ENCODE results near the gene GFAP. TPM values are rescaled to one million over a fixed set of nuclear protein-coding genes. Genes with fewer than 3 reads are reported as not detected.

GFAP gene
- total RNA-seq, 1 donor from 2014 or later: not detected

DNA sequence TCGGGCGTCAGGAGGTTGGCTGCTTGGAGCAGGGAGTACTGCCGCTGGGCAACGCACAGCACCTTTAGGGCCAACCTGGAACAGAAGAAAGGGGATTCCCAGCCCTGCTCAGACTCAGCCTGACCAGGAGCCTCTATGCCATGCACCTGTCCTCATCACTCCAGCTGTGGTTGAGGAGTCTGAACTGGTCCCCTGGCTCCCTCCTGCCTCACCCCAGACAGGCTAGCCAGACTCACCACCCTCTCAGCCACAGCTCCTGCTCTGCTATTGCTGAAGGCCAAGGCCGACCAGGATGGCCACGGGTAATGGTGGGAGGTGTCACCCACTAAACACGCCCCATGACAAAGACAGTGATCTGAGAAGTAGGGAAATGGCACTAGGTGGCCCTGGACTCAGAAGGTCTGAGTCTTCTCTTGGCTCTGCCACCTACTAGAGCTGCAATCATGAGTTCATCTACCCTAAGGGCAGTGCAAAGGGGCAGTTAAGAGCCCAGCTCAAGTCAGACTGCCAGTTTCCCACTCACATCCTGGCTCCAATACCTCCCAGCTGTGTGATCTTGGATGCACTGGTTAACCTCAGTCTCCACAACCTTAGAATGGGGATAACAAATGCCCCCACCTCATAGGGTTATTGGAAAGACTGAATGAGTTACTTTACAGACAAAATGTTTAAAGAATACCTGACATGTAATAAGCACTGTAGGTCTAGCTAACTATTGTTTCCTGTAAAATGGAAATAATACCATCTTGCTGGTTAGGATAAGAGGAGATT, 13.8 kb upstream of the GFAP start:
- Histone ChIP-seq H3K27me3 (ENCODE audit: control insufficient read depth, insufficient read depth, low read length) (no peaks in the 10 kb centered on the region), H3K36me3 (ENCODE audit: control insufficient read depth, insufficient read depth, low read length) (peaks cover 3% of the 10 kb centered on the region), H3K4me3 (ENCODE audit: low read depth, low read length) (no peak overlapping the region)
- no peak for TF ChIP-seq CTCF (IDR thresholded peaks at IDR 0.05; ENCODE audit: insufficient read depth, low read length, poor library complexity, severe bottlenecking)
- DNase-seq (ENCODE audit: low read depth): no peak

- Histone ChIP-seq H3K36me3 (ENCODE audit: control insufficient read depth, insufficient read depth, low read length) (peaks cover 3% of the 10 kb centered on the region), H3K27me3 (ENCODE audit: control insufficient read depth, insufficient read depth, low read length) (no peaks in the 10 kb centered on the region), H3K4me3 (ENCODE audit: low read depth, low read length) (no peak overlapping the region)
- DNase-seq (ENCODE audit: low read depth): no peak
- TF ChIP-seq CTCF (IDR thresholded peaks at IDR 0.05; ENCODE audit: insufficient read depth, low read length, poor library complexity, severe bottlenecking): no peak
These were observed 12.8 kb upstream of the GFAP start for GRCh38 chr17:44928136-44928535.

DNA sequence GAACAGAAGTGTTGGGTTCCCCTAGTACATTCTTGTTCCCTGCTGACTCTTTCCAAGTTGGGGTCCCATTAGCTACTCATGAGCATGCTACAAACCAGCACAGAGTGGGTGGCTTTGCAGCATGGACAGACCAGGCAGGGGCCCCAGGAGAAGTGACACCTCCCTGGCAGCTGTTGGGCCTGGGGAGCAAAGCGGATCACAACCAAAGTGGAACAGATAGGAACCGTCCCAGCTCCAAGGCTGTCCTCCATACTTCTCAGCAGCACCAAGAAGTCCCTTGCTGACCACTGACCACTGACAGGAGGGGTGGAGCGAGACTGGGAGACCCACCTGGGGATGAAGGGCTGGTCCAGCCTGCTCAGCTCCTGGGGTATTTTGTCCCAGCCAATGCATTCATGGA, 12.4 kb upstream of the GFAP start:
- H3K4me3 ChIP-seq (ENCODE audit: low read depth, low read length): no peak overlapping the region
- no peak for DNase-seq (ENCODE audit: low read depth)
- H3K36me3 ChIP-seq (ENCODE audit: control insufficient read depth, insufficient read depth, low read length): peaks cover 3% of the 10 kb centered on the region
- H3K27me3 ChIP-seq (ENCODE audit: control insufficient read depth, insufficient read depth, low read length): peaks cover 3% of the 10 kb centered on the region
- TF ChIP-seq CTCF (IDR thresholded peaks at IDR 0.05; ENCODE audit: insufficient read depth, low read length, poor library complexity, severe bottlenecking): no peak

GRCh38 chr17:44926821-44927525, 11.7 kb upstream of the GFAP start:
- TF ChIP-seq CTCF (IDR thresholded peaks at IDR 0.05; ENCODE audit: insufficient read depth, low read length, poor library complexity, severe bottlenecking): no peak
- Histone ChIP-seq H3K27me3 (ENCODE audit: control insufficient read depth, insufficient read depth, low read length) (peaks cover 9% of the 10 kb centered on the region), H3K4me3 (ENCODE audit: low read depth, low read length) (no peak overlapping the region), H3K36me3 (ENCODE audit: control insufficient read depth, insufficient read depth, low read length) (peaks cover 3% of the 10 kb centered on the region)
- DNase-seq (ENCODE audit: low read depth): no peak

DNA sequence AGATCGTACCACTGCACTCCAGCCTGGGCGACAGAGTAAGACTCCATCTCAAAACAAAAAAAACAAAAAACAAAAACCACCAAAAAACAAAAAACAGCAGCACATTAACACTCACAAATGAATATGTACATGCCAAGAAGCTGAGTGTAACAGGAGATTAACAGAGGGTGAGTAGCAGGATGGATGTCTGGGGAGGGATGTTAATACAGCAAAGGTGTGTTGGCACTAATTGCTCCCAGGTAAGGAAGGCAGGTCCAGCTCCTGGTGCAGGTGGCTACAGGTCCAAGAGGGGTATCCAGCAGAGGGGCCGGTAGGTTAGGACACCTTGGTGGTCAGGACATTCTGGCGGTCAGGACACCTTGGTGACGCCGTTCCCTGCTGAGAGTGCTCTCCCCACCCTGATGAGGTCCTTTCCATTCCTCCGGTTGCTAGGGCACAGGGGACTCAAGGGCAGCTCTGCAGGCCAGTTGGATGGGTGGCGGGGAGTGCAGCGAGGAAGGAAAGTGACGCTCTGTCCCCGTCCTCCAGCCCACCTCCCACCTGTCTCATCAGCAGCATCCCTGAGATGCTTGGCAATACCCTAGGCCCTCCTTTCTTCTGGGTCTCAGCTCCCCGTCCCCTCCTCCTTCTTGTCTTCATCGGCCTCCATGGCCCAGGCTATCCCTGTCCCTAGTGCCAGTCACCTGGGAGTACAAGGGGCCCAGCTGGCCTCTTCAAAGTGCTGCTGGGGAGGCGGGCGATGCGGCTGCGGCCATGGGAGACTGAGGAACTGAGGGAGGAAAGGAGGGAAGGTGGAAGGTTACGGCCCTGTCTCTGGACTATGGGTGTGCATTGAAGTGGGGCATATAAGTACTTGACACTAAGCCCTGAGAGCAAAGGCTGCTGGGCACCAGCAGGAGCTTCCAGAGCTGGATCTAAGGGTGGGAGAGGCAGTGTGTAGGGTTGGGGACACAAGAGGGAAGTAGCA, 10.7 kb upstream of the GFAP start:
- peaks cover 3% of the 10 kb centered on the region for H3K36me3 ChIP-seq (ENCODE audit: control insufficient read depth, insufficient read depth, low read length)
- no peak for TF ChIP-seq CTCF (IDR thresholded peaks at IDR 0.05; ENCODE audit: insufficient read depth, low read length, poor library complexity, severe bottlenecking)
- peaks cover 15% of the 10 kb centered on the region for H3K27me3 ChIP-seq (ENCODE audit: control insufficient read depth, insufficient read depth, low read length)
- no peak overlapping the region for H3K4me3 ChIP-seq (ENCODE audit: low read depth, low read length)
- no peak for DNase-seq (ENCODE audit: low read depth)
